SK-N-SH treated with all-trans-retinoic acid at 6 μM for 48 hours (cell line): ENCODE measurements around the gene FAM174C.

Experiments
- BACH2 ChIP-seq: fragments of 250-450 bp; sonication (Bioruptor Pico); IDR thresholded peaks from 2 replicates; pipeline ENCODE4 v1.9.0; 2021; ENCODE audit warnings: mild to moderate bottlenecking, borderline replicate concordance
- CREB5 ChIP-seq: fragments of 250-450 bp; sonication (Bioruptor Pico); IDR thresholded peaks from 2 replicates; pipeline ENCODE4 v1.5.1; 2020; ENCODE audit warnings: low read depth, mild to moderate bottlenecking, moderate library complexity
- GLIS3 ChIP-seq: fragments of 250-450 bp; sonication (Bioruptor Pico); IDR thresholded peaks from 2 replicates; pipeline ENCODE4 v1.5.0; 2020; ENCODE audit warnings: mild to moderate bottlenecking, moderate library complexity
- PATZ1 ChIP-seq: fragments of 250-450 bp; sonication (Bioruptor Pico); IDR thresholded peaks from 2 replicates; pipeline ENCODE4 v1.8.0; 2020; ENCODE audit warnings: mild to moderate bottlenecking, moderate library complexity, borderline replicate concordance
- TOX ChIP-seq: fragments of 250-450 bp; sonication (Bioruptor Pico); IDR thresholded peaks from 2 replicates; pipeline ENCODE4 v1.8.0; 2021; ENCODE audit warnings: mild to moderate bottlenecking, moderate library complexity, borderline replicate concordance
- ZC3H10 ChIP-seq: fragments of 250-450 bp; sonication (Bioruptor Pico); IDR thresholded peaks from 2 replicates; pipeline ENCODE4 v1.5.1; 2021; ENCODE audit warnings: mild to moderate bottlenecking, moderate library complexity
- ZFP3 ChIP-seq: fragments of 250-450 bp; sonication (Bioruptor Pico); IDR thresholded peaks from 2 replicates; pipeline ENCODE4 v1.5.0; 2020; ENCODE audit warnings: mild to moderate bottlenecking, moderate library complexity
- ZFP30 ChIP-seq: fragments of 450-650 bp; formaldehyde crosslinking; IDR thresholded peaks from 2 replicates; pipeline ENCODE4 v1.5.0; 2022; ENCODE audit warnings: mild to moderate bottlenecking, moderate library complexity
- ZNF70 ChIP-seq: fragments of 450-650 bp; formaldehyde crosslinking; IDR thresholded peaks from 2 replicates; pipeline ENCODE4 v1.5.0; 2020; ENCODE audit warnings: mild to moderate bottlenecking, moderate library complexity

- no peak for TF ChIP-seq ZFP3 (CRISPR knock-in tag)
- TF ChIP-seq TOX (CRISPR knock-in tag), result no peak
- TF ChIP-seq GLIS3 (CRISPR knock-in tag), result no peak
- no peak for TF ChIP-seq BACH2 (CRISPR knock-in tag)
- TF ChIP-seq ZNF70 (CRISPR knock-in tag), result no peak
- no peak for TF ChIP-seq ZFP30 (CRISPR knock-in tag)
- TF ChIP-seq ZC3H10 (CRISPR knock-in tag), result no peak
- no peak for TF ChIP-seq CREB5
- TF ChIP-seq PATZ1 (CRISPR knock-in tag), result no peak
These were observed 14.9 kb downstream of the FAM174C start for GRCh38 chr19:1290196-1290702.
